RWPE2 (cell line): ENCODE data around the gene ANKRD18A.
"Not testable (repeated sequence)": the region's sequence is repeated elsewhere in the genome, so short reads cannot be mapped to it uniquely, and the experiment has no call there.

Experiments
- ATAC-seq: fragments of 200-7000 bp; cut with Tn5 transposase; 3 replicates; pipeline ENCODE4 v1.9.1; 2021; ENCODE audit warnings: low read depth
- DNase-seq: peaks from one replicate; pipeline ENCODE4 v3.0.0-alpha.2; 2020; ENCODE audit warnings: low spot score
- H3K27ac ChIP-seq: fragments of 450-650 bp; 2 replicates; pipeline ENCODE4 v1.5.1; 2017; ENCODE audit warnings: mild to moderate bottlenecking; ENCODE audit not compliant: poor library complexity, severe bottlenecking
- H3K27me3 ChIP-seq: fragments of 250-450 bp; sonication (Bioruptor Pico); 2 replicates; pipeline ENCODE4 v1.5.1; 2021; ENCODE audit warnings: mild to moderate bottlenecking, moderate library complexity; ENCODE audit not compliant: insufficient read depth, poor library complexity, severe bottlenecking
- H3K36me3 ChIP-seq: fragments of 250-450 bp; sonication (Bioruptor Pico); 2 replicates; pipeline ENCODE4 v1.5.1; 2020; ENCODE audit warnings: low read depth, mild to moderate bottlenecking, moderate library complexity
- H3K4me1 ChIP-seq: fragments of 250-450 bp; sonication (Bioruptor Pico); 2 replicates; pipeline ENCODE4 v1.5.1; 2021; ENCODE audit warnings: mild to moderate bottlenecking, moderate library complexity; ENCODE audit not compliant: insufficient read depth, poor library complexity, severe bottlenecking
- H3K4me3 ChIP-seq: fragments of 250-450 bp; sonication (Bioruptor Pico); 2 replicates; pipeline ENCODE4 v1.5.1; 2021; ENCODE audit warnings: mild to moderate bottlenecking, moderate library complexity; ENCODE audit not compliant: severe bottlenecking
- H3K9me3 ChIP-seq: fragments of 250-450 bp; sonication (Bioruptor Pico); 2 replicates; pipeline ENCODE4 v1.5.1; 2021; ENCODE audit warnings: mild to moderate bottlenecking, moderate library complexity; ENCODE audit not compliant: severe bottlenecking
- CTCF ChIP-seq: fragments of 450-650 bp; IDR thresholded peaks from one replicate; pipeline ENCODE4 v1.5.1; 2017; ENCODE audit warnings: mild to moderate bottlenecking, moderate library complexity; ENCODE audit not compliant: poor library complexity, severe bottlenecking

Gene ANKRD18A

GRCh38 chr9:38621434-38622287 lies 1.3 kb upstream of the ANKRD18A start:
- DNase-seq (no peak), ATAC-seq (peak; percentile 5; the same call in 1 of the 3 replicates)
- no peaks in the 10 kb centered on the region for H3K27me3 ChIP-seq
- TF ChIP-seq CTCF = no peak
- H3K9me3 ChIP-seq = no peaks in the 10 kb centered on the region
- H3K4me1 ChIP-seq = no peaks in the 10 kb centered on the region
- H3K27ac ChIP-seq = peak overlapping the region; percentile 62
- H3K36me3 ChIP-seq = peaks cover 7% of the 10 kb centered on the region; the same call in 1 of the 2 replicates
- peak overlapping the region; percentile 53 for H3K4me3 ChIP-seq

GRCh38 chr9:38619556-38620447 lies 594 bp downstream of the ANKRD18A start:
- no peaks in the 10 kb centered on the region for H3K4me1 ChIP-seq
- H3K9me3 ChIP-seq = no peaks in the 10 kb centered on the region
- no peak for TF ChIP-seq CTCF
- peak overlapping the region; percentile 53 for H3K4me3 ChIP-seq
- no peaks in the 10 kb centered on the region for H3K27me3 ChIP-seq
- DNase-seq = no peak
- H3K36me3 ChIP-seq = peaks cover 7% of the 10 kb centered on the region; the same call in 1 of the 2 replicates
- H3K27ac ChIP-seq = peak overlapping the region; percentile 62
- peak; percentile 10; the same call in 1 of the 3 replicates for ATAC-seq

GRCh38 chr9:38598029-38598745 lies 22.2 kb downstream of the ANKRD18A start:
- H3K27me3 ChIP-seq, H3K4me3 ChIP-seq, H3K9me3 ChIP-seq, DNase-seq, H3K4me1 ChIP-seq, H3K27ac ChIP-seq, ATAC-seq: not testable (repeated sequence)
- peaks cover 23% of the 10 kb centered on the region for H3K36me3 ChIP-seq

GRCh38 chr9:38595117-38595516 lies 25.3 kb downstream of the ANKRD18A start:
- peak; percentile 72 for ATAC-seq
- peaks cover 18% of the 10 kb centered on the region for H3K36me3 ChIP-seq
- not testable (repeated sequence) for H3K4me1 ChIP-seq, H3K9me3 ChIP-seq, H3K27ac ChIP-seq, DNase-seq, H3K27me3 ChIP-seq, H3K4me3 ChIP-seq

GRCh38 chr9:38591346-38592063 lies 28.9 kb downstream of the ANKRD18A start:
- peaks cover 15% of the 10 kb centered on the region for H3K36me3 ChIP-seq
- H3K9me3 ChIP-seq, DNase-seq, H3K27me3 ChIP-seq, H3K4me3 ChIP-seq, H3K4me1 ChIP-seq, H3K27ac ChIP-seq: not testable (repeated sequence)
- peak; percentile 85 for ATAC-seq

- not testable (repeated sequence) for H3K36me3 ChIP-seq, H3K9me3 ChIP-seq, DNase-seq, ATAC-seq, H3K27me3 ChIP-seq, H3K4me1 ChIP-seq, H3K4me3 ChIP-seq, H3K27ac ChIP-seq
These were observed 36.6 kb downstream of the ANKRD18A start for GRCh38 chr9:38583765-38584164.

- H3K27me3 ChIP-seq, H3K36me3 ChIP-seq, H3K9me3 ChIP-seq, H3K4me3 ChIP-seq, H3K27ac ChIP-seq, H3K4me1 ChIP-seq, ATAC-seq, DNase-seq: not testable (repeated sequence)
These were observed 40.3 kb downstream of the ANKRD18A start for GRCh38 chr9:38580112-38580511.

- H3K36me3 ChIP-seq, DNase-seq, H3K4me1 ChIP-seq, H3K9me3 ChIP-seq, H3K27me3 ChIP-seq, ATAC-seq, H3K27ac ChIP-seq, H3K4me3 ChIP-seq: not testable (repeated sequence)
These were observed 44.2 kb downstream of the ANKRD18A start for GRCh38 chr9:38576181-38576580.
